GM12892 (cell line): ENCODE measurements around the gene PSEN2.

ENCODE experiments used
- POLR2A ChIP-seq: IDR thresholded peaks from 2 replicates; pipeline ENCODE4 v1.6.1; 2011; ENCODE audit warnings: low read depth, low read length, control low read depth
- TAF1 ChIP-seq: IDR thresholded peaks from 2 replicates; pipeline ENCODE4 v1.6.1; 2011; ENCODE audit warnings: low read depth, mild to moderate bottlenecking, control low read depth, low read length, borderline replicate concordance

GRCh38 chr1:226873771-226874578 is 3.6 kb downstream of the PSEN2 start:
- TF ChIP-seq POLR2A (no peak), TAF1 (no peak)
